KMS-11 (cell line): ENCODE measurements around the gene JAML.

Experiments used
- H2AFZ ChIP-seq: fragments of 200-600 bp; sonication (generic); 2 replicates; pipeline ENCODE4 v1.6.1; 2016; ENCODE audit warnings: antibody characterized with exemption, mixed run types, low read depth
- H3K27ac ChIP-seq: fragments of 200-600 bp; sonication (generic); 2 replicates; pipeline ENCODE4 v1.6.1; 2016; ENCODE audit warnings: mild to moderate bottlenecking, mixed run types
- H3K27me3 ChIP-seq: fragments of 200-600 bp; sonication (generic); 2 replicates; pipeline ENCODE4 v1.6.1; 2017; ENCODE audit warnings: mild to moderate bottlenecking, low read depth, mixed run types, moderate library complexity; ENCODE audit not compliant: insufficient read depth
- H3K36me3 ChIP-seq: fragments of 200-600 bp; sonication (generic); 2 replicates; pipeline ENCODE4 v1.6.1; 2017; ENCODE audit warnings: mild to moderate bottlenecking, mixed run types; ENCODE audit not compliant: insufficient read depth
- H3K4me1 ChIP-seq: fragments of 200-600 bp; sonication (generic); 2 replicates; pipeline ENCODE4 v1.6.1; 2016; ENCODE audit warnings: mild to moderate bottlenecking, low read depth, mixed run types; ENCODE audit not compliant: poor library complexity, severe bottlenecking
- H3K4me2 ChIP-seq: fragments of 200-600 bp; sonication (generic); 2 replicates; pipeline ENCODE4 v1.7.0; 2016; ENCODE audit warnings: mild to moderate bottlenecking, mixed run types
- H3K4me3 ChIP-seq: fragments of 200-600 bp; sonication (generic); IDR thresholded peaks from 2 replicates; pipeline ENCODE4 v1.6.1; 2017; ENCODE audit warnings: low read depth, low read length, mixed read lengths; ENCODE audit not compliant: insufficient read depth
- H3K79me2 ChIP-seq: fragments of 200-600 bp; sonication (generic); 2 replicates; pipeline ENCODE4 v1.6.1; 2016; ENCODE audit warnings: low read depth, mixed run types; ENCODE audit not compliant: insufficient read depth
- H3K9ac ChIP-seq: fragments of 200-600 bp; sonication (generic); 2 replicates; pipeline ENCODE4 v1.6.1; 2016; ENCODE audit warnings: mild to moderate bottlenecking, mixed run types
- H4K20me1 ChIP-seq: fragments of 200-600 bp; sonication (generic); 2 replicates; pipeline ENCODE4 v1.6.1; 2016; ENCODE audit warnings: mild to moderate bottlenecking, mixed run types; ENCODE audit not compliant: insufficient read depth
- TF ChIP-seq, protein P1 (sequence below): fragments of 200-600 bp; sonication (generic); conservative IDR thresholded peaks from 2 replicates; pipeline ENCODE4 v1.6.1; 2017; ENCODE audit warnings: low read depth, mild to moderate bottlenecking, antibody characterized with exemption, low read length, moderate library complexity, mixed read lengths

Gene JAML

DNA sequence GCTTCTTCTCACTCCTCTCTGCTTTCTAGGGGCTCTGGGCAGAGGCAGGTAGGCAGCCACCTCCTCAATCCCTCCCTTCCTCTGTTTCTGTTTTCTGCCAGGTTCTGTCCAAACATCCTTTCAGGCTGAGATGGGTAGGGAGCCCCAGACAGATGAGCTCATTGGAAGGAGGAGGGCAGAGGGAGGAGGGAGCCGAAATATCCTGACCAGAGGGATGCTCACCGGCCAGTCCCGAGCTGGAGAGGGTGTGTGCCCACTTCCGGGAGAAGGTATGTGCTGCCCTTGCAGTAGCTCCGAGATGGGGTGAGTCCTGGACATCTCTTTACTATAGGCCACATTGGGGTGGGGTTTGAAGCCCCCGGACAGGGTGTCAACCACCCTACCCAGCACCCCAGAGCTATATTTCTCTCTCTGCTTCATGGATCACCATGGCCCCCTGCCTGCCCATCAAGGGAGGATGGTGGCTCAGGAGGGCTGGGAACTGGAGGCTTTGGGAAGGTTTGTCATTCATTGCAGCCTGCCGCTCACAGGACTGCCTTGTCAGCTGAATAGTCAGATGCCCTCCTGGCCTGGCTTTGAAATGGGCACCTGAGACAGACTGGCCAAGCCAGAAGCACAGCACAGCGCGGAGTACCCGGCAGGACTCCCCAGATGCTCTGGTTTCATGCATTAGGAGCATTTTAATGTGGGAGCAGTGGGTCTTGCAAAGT lies 67.5 kb downstream of the JAML start:
- no peak overlapping the region for H2AFZ ChIP-seq
- H3K9ac ChIP-seq, result no peak overlapping the region

DNA sequence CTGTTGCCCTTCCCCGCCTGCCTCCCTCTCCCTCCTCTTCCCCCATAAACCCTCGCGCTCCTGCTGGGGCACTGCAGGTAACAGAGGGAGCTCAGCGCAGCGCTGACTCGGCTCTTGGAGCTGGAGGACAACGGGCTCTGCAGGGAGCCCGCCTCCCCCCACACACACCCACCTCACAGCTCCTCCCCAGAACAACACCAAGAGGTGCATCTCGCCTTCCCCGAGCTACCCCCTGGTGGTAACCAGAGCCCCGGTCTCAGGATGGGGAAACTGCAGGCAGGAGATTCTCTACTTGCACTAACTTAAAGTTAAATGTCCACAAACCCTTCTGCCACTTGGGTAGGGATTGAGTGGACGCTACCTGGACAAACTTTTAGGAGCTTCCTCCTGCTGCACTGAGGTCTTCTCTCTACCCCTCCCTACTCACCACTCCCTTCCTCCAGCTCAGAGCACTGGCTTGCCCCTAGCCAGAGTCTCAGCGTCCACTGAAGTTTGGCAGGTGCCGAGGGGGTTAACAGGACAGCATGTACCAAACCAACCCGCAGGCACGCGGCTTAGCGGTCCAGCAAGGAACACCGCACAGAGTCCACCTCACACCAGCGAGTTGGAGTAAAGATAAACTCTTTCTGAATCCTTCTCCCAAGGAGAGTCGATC lies 68.2 kb downstream of the JAML start:
- no peak overlapping the region for H3K27ac ChIP-seq
- peaks cover 6% of the 10 kb centered on the region; the same call in 1 of the 2 replicates for H3K27me3 ChIP-seq
- no peak overlapping the region for H3K4me2 ChIP-seq
- no peak overlapping the region for H3K9ac ChIP-seq
- no peaks in the 10 kb centered on the region for H3K79me2 ChIP-seq
- TF ChIP-seq, protein P1, sequence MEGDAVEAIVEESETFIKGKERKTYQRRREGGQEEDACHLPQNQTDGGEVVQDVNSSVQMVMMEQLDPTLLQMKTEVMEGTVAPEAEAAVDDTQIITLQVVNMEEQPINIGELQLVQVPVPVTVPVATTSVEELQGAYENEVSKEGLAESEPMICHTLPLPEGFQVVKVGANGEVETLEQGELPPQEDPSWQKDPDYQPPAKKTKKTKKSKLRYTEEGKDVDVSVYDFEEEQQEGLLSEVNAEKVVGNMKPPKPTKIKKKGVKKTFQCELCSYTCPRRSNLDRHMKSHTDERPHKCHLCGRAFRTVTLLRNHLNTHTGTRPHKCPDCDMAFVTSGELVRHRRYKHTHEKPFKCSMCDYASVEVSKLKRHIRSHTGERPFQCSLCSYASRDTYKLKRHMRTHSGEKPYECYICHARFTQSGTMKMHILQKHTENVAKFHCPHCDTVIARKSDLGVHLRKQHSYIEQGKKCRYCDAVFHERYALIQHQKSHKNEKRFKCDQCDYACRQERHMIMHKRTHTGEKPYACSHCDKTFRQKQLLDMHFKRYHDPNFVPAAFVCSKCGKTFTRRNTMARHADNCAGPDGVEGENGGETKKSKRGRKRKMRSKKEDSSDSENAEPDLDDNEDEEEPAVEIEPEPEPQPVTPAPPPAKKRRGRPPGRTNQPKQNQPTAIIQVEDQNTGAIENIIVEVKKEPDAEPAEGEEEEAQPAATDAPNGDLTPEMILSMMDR, result no peak
- no peaks in the 10 kb centered on the region for H3K36me3 ChIP-seq
- no peak overlapping the region for H2AFZ ChIP-seq
- no peaks in the 10 kb centered on the region for H4K20me1 ChIP-seq
- no peaks in the 10 kb centered on the region for H3K4me1 ChIP-seq
- no peak overlapping the region for H3K4me3 ChIP-seq

More for the DNA sequence above, 67.5 kb downstream of the JAML start:
- TF ChIP-seq, protein P1, result no peak
- Histone ChIP-seq H3K36me3 (no peaks in the 10 kb centered on the region), H4K20me1 (no peaks in the 10 kb centered on the region), H3K4me3 (no peak overlapping the region), H3K27ac (no peak overlapping the region), H3K4me1 (no peaks in the 10 kb centered on the region), H3K4me2 (no peak overlapping the region), H3K79me2 (no peaks in the 10 kb centered on the region), H3K27me3 (peaks cover 6% of the 10 kb centered on the region; the same call in 1 of the 2 replicates)

DNA sequence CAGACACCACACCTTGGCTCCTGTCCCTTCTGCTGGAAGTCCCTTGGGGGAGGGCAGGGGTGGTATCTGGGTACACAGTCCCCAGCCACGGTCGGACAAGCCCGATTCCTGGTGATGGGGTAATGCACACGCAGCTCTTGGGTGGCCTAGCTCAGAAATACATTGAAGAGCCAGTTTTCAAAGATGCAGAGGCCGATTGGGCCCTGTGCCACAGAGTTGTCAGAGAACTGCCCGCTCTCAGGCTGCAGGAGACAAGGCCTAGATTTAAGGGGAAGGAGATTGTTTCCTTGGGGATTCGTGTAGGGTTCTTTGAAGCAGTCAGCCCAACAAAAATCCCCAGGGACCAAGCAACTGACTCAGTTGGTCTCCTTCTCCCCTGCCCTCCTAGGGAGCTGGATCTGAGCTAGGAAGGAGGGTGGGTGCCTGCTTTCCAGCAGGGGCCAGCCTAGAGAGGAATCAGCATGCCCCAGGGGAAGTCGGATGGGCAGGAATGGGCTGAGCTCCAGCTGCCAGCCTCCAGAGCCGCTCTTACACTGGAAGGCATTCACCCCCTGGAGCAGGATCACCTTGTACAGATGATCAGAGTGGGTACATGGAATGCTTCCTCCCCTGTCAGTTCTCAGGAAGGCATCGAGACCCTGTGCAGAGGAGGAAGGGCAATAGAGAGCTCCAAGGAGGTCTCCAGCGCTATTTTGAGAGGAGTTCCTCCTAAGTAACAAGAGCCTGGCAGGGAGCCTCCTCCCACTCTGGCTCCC lies 68.9 kb downstream of the JAML start:
- H3K36me3 ChIP-seq, result no peaks in the 10 kb centered on the region
- H3K4me1 ChIP-seq, result no peaks in the 10 kb centered on the region
- H3K9ac ChIP-seq, result no peak overlapping the region
- H3K4me3 ChIP-seq, result no peak overlapping the region
- H3K27ac ChIP-seq, result no peak overlapping the region
- H3K4me2 ChIP-seq, result no peak overlapping the region
- H2AFZ ChIP-seq, result no peak overlapping the region
- H3K27me3 ChIP-seq, result peaks cover 6% of the 10 kb centered on the region; the same call in 1 of the 2 replicates
- no peaks in the 10 kb centered on the region for H3K79me2 ChIP-seq
- TF ChIP-seq, protein P1, result no peak
- H4K20me1 ChIP-seq, result no peaks in the 10 kb centered on the region

DNA sequence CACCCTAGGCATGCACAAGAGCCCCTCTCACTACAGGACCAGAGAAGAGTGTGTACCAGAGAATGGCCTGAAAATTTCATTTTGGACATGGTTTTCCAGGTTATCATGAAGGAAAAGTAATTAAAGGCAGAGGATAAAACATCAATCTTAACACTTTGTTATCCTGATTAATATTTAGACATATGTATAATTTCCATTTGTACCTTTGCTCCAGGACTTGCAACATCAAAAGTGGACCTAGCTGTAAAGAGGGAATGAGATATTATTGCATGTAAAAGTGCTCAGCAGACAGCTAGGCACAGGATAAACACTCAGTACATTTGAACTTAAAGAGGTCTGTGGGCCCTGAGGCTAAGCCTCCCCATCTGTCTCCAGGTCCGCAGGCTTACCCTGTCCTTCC lies 70.2 kb downstream of the JAML start:
- H3K4me3 ChIP-seq, result no peak overlapping the region
- TF ChIP-seq, protein P1, result no peak
- no peaks in the 10 kb centered on the region for H4K20me1 ChIP-seq
- H3K4me2 ChIP-seq, result no peak overlapping the region
- no peaks in the 10 kb centered on the region for H3K79me2 ChIP-seq
- H2AFZ ChIP-seq, result no peak overlapping the region
- H3K36me3 ChIP-seq, result no peaks in the 10 kb centered on the region
- H3K9ac ChIP-seq, result no peak overlapping the region
- no peaks in the 10 kb centered on the region for H3K4me1 ChIP-seq
- H3K27me3 ChIP-seq, result peaks cover 8% of the 10 kb centered on the region; the same call in 1 of the 2 replicates
- no peak overlapping the region for H3K27ac ChIP-seq
